HCT116 (cell line): ENCODE results near the gene PTPRF. TPM values are rescaled to one million over a fixed set of nuclear protein-coding genes. Genes with fewer than 3 reads are reported as not detected.

Source experiments
- ATAC-seq: fragments of 200-7000 bp; cut with Tn5 transposase; 2 replicates; pipeline ENCODE4 v1.9.1; 2020; ENCODE audit warnings: mild to moderate bottlenecking, moderate library complexity
- BruUV-seq: library from RNA; stranded (reverse); fragments of 400-500 nt; replicated peaks from 2 replicates; lab custom pipeline; 2021; lab: Mats Ljungman, UMichigan
- CTCF ChIA-PET: fragments of 300-600 bp; sonication (Branson Sonifier 250); formaldehyde crosslinking; loops from one replicate; lab custom pipeline; 2021; ENCODE audit warnings: antibody characterized with exemption; lab: Charles Lee
- POLR2A ChIA-PET: fragments of 300-600, 350-600 bp; sonication (Branson Sonifier 250); formaldehyde crosslinking; loops from one replicate; lab custom pipeline; 2021; ENCODE audit warnings: antibody characterized with exemption; lab: Charles Lee
- RAD21 ChIA-PET, 2 experiments: fragments of 300-600 bp; sonication (Branson Sonifier 250); formaldehyde crosslinking; loops; one replicate each; lab custom pipeline; 2023; ENCODE audit warnings: low total read pairs in 2 of 2; ENCODE audit not compliant: uncharacterized antibody in 2 of 2, unreplicated experiment in 2 of 2, low non-redundant PET in 1 of 2; lab: Charles Lee
- DNase-seq: peaks from one replicate; pipeline ENCODE4 v3.0.0-alpha.2; 2010; ENCODE audit warnings: low read depth, low spot score
- H2AFZ ChIP-seq: fragments of 200-600 bp; shearing (Covaris generic), sonication (generic); 2 replicates; pipeline ENCODE4 v1.6.1; 2017; ENCODE audit warnings: low read depth, mixed run types, mixed read lengths, antibody characterized with exemption, low read length; ENCODE audit not compliant: poor library complexity, severe bottlenecking
- H3K27ac ChIP-seq: 2 replicates; pipeline ENCODE4 v1.5.1; 2012; ENCODE audit warnings: low read depth, low read length
- H3K27me3 ChIP-seq: fragments of 200-600 bp; sonication (generic); 2 replicates; pipeline ENCODE4 v1.6.1; 2016; ENCODE audit warnings: mixed run types, low read length, mixed read lengths; ENCODE audit not compliant: insufficient read depth
- H3K36me3 ChIP-seq, 2 experiments: fragments of 200-500 bp in 1 of 2; fragments of 200-600 bp in 1 of 2; sonication (Bioruptor generic) in 1 of 2; sonication (generic) in 1 of 2; 2 replicates each; pipeline versions ENCODE4 v1.5.1 to v1.6.1; 2014 to 2016; ENCODE audit warnings: low read length in 2 of 2, inconsistent platforms in 1 of 2, mixed read lengths in 1 of 2, mixed run types in 1 of 2; ENCODE audit not compliant: insufficient read depth in 2 of 2, control insufficient read depth in 1 of 2
- H3K4me1 ChIP-seq, 2 experiments: fragments of 200-600 bp in 1 of 2; sonication (generic) in 1 of 2; 2 replicates each; pipeline versions ENCODE4 v1.5.1 to v1.6.1; 2012 to 2017; ENCODE audit warnings: low read length in 2 of 2, inconsistent platforms in 1 of 2, mild to moderate bottlenecking in 1 of 2, mixed read lengths in 1 of 2, mixed run types in 1 of 2, moderate library complexity in 1 of 2; ENCODE audit not compliant: insufficient read depth in 2 of 2, control insufficient read depth in 1 of 2
- H3K4me2 ChIP-seq: fragments of 200-600 bp; sonication (generic); 2 replicates; pipeline ENCODE4 v1.6.1; 2017; ENCODE audit warnings: mixed run types, low read length, mixed read lengths
- H3K4me3 ChIP-seq, 2 experiments: fragments of 200-600 bp in 1 of 2; sonication (generic) in 1 of 2; replicated peaks in 1 of 2; 2 replicates each; pipeline ENCODE4 v1.5.1; 2011 to 2016; ENCODE audit warnings: low read length in 2 of 2, control low read depth in 1 of 2, low read depth in 1 of 2, mild to moderate bottlenecking in 1 of 2, mixed read lengths in 1 of 2, mixed run types in 1 of 2
- H3K79me2 ChIP-seq: fragments of 200-600 bp; sonication (generic); 2 replicates; pipeline ENCODE4 v1.6.1; 2017; ENCODE audit warnings: mild to moderate bottlenecking, mixed run types, low read length, moderate library complexity, mixed read lengths; ENCODE audit not compliant: insufficient read depth
- H3K9ac ChIP-seq: fragments of 200-600 bp; sonication (generic); 2 replicates; pipeline ENCODE4 v1.6.1; 2016; ENCODE audit warnings: low read length, mixed read lengths
- H3K9me2 ChIP-seq: fragments of 200-600 bp; sonication (generic), shearing (Covaris generic); 2 replicates; pipeline ENCODE4 v1.6.1; 2017; ENCODE audit warnings: mixed run types, mild to moderate bottlenecking, moderate library complexity; ENCODE audit not compliant: insufficient read depth
- H3K9me3 ChIP-seq, 2 experiments: fragments of 200-500 bp in 1 of 2; fragments of 200-600 bp in 1 of 2; sonication (Bioruptor generic) in 1 of 2; sonication (generic) in 1 of 2; 2 replicates each; pipeline ENCODE4 v1.6.1; 2014 to 2017; ENCODE audit warnings: low read length in 2 of 2, mixed read lengths in 2 of 2, inconsistent platforms in 1 of 2, low read depth in 1 of 2, mild to moderate bottlenecking in 1 of 2, mixed run types in 1 of 2, moderate library complexity in 1 of 2; ENCODE audit not compliant: control insufficient read depth in 1 of 2, insufficient read depth in 1 of 2
- H4K20me1 ChIP-seq: fragments of 200-600 bp; sonication (generic), shearing (Covaris generic); 2 replicates; pipeline ENCODE4 v1.6.1; 2017; ENCODE audit warnings: mixed run types, mild to moderate bottlenecking, moderate library complexity; ENCODE audit not compliant: insufficient read depth
- CEBPB ChIP-seq: IDR thresholded peaks from 2 replicates; pipeline ENCODE4 v1.6.1; 2012; ENCODE audit warnings: low read depth
- EGR1 ChIP-seq: IDR thresholded peaks from 2 replicates; pipeline ENCODE4 v1.6.1; 2012; ENCODE audit warnings: low read depth
- ELF1 ChIP-seq: IDR thresholded peaks from 2 replicates; pipeline ENCODE4 v1.6.1; 2012; ENCODE audit warnings: low read depth, borderline replicate concordance
- EZH2 ChIP-seq: fragments of 200-600 bp; sonication (generic); IDR thresholded peaks from 2 replicates; pipeline ENCODE4 v1.6.1; 2017; ENCODE audit warnings: antibody characterized with exemption, mixed run types
- EZH2phosphoT487 ChIP-seq: fragments of 200-600 bp; IDR thresholded peaks from 2 replicates; pipeline ENCODE4 v1.6.1; 2018; ENCODE audit warnings: antibody characterized with exemption, borderline replicate concordance
- FOSL1 ChIP-seq: IDR thresholded peaks from 2 replicates; pipeline ENCODE4 v1.6.1; 2012; ENCODE audit warnings: low read depth
- JUND ChIP-seq: IDR thresholded peaks from 2 replicates; pipeline ENCODE4 v1.6.1; 2012
- POLR2A ChIP-seq: IDR thresholded peaks from 2 replicates; pipeline ENCODE4 v1.7.0; 2011; ENCODE audit warnings: borderline replicate concordance; ENCODE audit not compliant: insufficient read depth, insufficient read length; ENCODE audit errors: extremely low read depth
- POLR2AphosphoS5 ChIP-seq: IDR thresholded peaks from 2 replicates; pipeline ENCODE4 v1.6.1; 2011; ENCODE audit warnings: mild to moderate bottlenecking, low read depth, low read length, moderate library complexity
- RAD21 ChIP-seq: IDR thresholded peaks from 2 replicates; pipeline ENCODE4 v1.6.1; 2012; ENCODE audit warnings: low read depth, mild to moderate bottlenecking
- SIN3A ChIP-seq: IDR thresholded peaks from 2 replicates; pipeline ENCODE4 v1.6.1; 2012; ENCODE audit warnings: low read depth
- SP1 ChIP-seq: IDR thresholded peaks from 2 replicates; pipeline ENCODE4 v1.6.1; 2012; ENCODE audit warnings: low read depth
- SRF ChIP-seq: IDR thresholded peaks from 2 replicates; pipeline ENCODE4 v1.6.1; 2012; ENCODE audit warnings: low read depth
- TCF7L2 ChIP-seq: IDR thresholded peaks from 2 replicates; pipeline ENCODE4 v1.7.0; 2011; ENCODE audit warnings: borderline replicate concordance, inconsistent platforms; ENCODE audit not compliant: insufficient read depth, insufficient read length; ENCODE audit errors: extremely low read depth
- ZFX ChIP-seq: fragments of 450-650 bp; IDR thresholded peaks from 2 replicates; pipeline ENCODE4 v1.6.1; 2017
- ZNF274 ChIP-seq: fragments of 200-500 bp; sonication (Bioruptor generic); IDR thresholded peaks from 2 replicates; pipeline ENCODE4 v1.6.1; 2014; ENCODE audit warnings: mild to moderate bottlenecking, low read depth, low read length, inconsistent platforms
- intact Hi-C: fragments of 100-400 bp; cut with micrococcal nuclease; formaldehyde crosslinking; loops from 2 replicates; pipeline ENCODE4 v1.10.0; 2022
- total RNA-seq: library from RNA; stranded (reverse); gene quantifications from one replicate; pipeline ENCODE4 v1.2.1, GENCODE V29; 2021; ENCODE audit not compliant: unreplicated experiment
- TF ChIP-seq, protein P1 (sequence below): IDR thresholded peaks from 2 replicates; pipeline ENCODE4 v1.6.1; 2012
- TF ChIP-seq, protein P2 (sequence below): IDR thresholded peaks from 2 replicates; pipeline ENCODE4 v1.6.1; 2011; ENCODE audit warnings: mild to moderate bottlenecking, low read length, moderate library complexity; ENCODE audit not compliant: insufficient replicate concordance; ENCODE audit errors: extremely low read depth
- TF ChIP-seq, protein P3 (sequence below), 3 experiments: fragments of 200-600 bp in 1 of 3; sonication (generic) in 1 of 3; IDR thresholded peaks in 2 of 3; conservative IDR thresholded peaks in 1 of 3; 2 replicates each; pipeline ENCODE4 v1.5.1; 2012 to 2017; ENCODE audit warnings: low read depth in 2 of 3, low read length in 2 of 3, antibody characterized with exemption in 1 of 3, borderline replicate concordance in 1 of 3, control low read depth in 1 of 3, mild to moderate bottlenecking in 1 of 3, mixed read lengths in 1 of 3, mixed run types in 1 of 3, moderate library complexity in 1 of 3; ENCODE audit not compliant: insufficient read depth in 1 of 3

Gene PTPRF
- total RNA-seq, 1 experiment from 2014 or later = 224 TPM

DNA sequence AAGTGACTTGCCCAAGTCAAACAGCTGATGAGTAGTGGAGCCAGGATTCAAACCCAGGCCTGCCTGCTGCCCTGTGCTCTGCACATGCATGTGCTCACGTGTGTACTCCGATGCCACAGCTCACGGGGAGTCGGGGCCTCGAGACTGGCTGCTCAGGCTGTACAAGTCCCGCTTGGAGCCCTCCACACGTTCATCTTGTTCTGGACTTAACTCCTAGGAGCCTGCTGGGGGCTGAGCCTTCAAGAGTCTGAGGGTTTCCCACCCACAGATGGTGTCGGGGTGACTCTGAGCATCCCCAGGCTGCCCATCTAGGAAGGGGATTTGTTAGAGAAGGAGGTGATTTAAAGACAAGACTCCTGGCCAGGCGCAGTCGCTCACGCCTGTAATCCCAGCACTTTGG lies 83.5 kb downstream of the PTPRF start:
- no peak overlapping the region for H3K9ac ChIP-seq
- intact Hi-C loops = no loop called here
- no peak overlapping the region for H3K4me2 ChIP-seq
- ChIA-PET CTCF (no interaction called here), RAD21 (no interaction called here), POLR2A (no interaction called here)
- H3K79me2 ChIP-seq = no peaks in the 10 kb centered on the region
- H2AFZ ChIP-seq = no peak overlapping the region
- H3K36me3 ChIP-seq = peaks cover 37 to 53% of the 10 kb centered on the region in 2 experiments
- TF ChIP-seq ELF1 (no peak), EZH2phosphoT487 (no peak), JUND (no peak), FOSL1 (no peak), SIN3A (no peak), ZFX (no peak), POLR2AphosphoS5 (no peak), CEBPB (no peak), SP1 (no peak), TCF7L2 (no peak), EZH2 (no peak), EGR1 (no peak), ZNF274 (no peak), SRF (no peak), RAD21 (no peak), POLR2A (no peak)
- TF ChIP-seq, protein P1, sequence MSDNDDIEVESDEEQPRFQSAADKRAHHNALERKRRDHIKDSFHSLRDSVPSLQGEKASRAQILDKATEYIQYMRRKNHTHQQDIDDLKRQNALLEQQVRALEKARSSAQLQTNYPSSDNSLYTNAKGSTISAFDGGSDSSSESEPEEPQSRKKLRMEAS = no peak
- TF ChIP-seq, protein P2, sequence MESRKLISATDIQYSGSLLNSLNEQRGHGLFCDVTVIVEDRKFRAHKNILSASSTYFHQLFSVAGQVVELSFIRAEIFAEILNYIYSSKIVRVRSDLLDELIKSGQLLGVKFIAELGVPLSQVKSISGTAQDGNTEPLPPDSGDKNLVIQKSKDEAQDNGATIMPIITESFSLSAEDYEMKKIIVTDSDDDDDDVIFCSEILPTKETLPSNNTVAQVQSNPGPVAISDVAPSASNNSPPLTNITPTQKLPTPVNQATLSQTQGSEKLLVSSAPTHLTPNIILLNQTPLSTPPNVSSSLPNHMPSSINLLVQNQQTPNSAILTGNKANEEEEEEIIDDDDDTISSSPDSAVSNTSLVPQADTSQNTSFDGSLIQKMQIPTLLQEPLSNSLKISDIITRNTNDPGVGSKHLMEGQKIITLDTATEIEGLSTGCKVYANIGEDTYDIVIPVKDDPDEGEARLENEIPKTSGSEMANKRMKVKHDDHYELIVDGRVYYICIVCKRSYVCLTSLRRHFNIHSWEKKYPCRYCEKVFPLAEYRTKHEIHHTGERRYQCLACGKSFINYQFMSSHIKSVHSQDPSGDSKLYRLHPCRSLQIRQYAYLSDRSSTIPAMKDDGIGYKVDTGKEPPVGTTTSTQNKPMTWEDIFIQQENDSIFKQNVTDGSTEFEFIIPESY = no peak
- TF ChIP-seq, protein P3, sequence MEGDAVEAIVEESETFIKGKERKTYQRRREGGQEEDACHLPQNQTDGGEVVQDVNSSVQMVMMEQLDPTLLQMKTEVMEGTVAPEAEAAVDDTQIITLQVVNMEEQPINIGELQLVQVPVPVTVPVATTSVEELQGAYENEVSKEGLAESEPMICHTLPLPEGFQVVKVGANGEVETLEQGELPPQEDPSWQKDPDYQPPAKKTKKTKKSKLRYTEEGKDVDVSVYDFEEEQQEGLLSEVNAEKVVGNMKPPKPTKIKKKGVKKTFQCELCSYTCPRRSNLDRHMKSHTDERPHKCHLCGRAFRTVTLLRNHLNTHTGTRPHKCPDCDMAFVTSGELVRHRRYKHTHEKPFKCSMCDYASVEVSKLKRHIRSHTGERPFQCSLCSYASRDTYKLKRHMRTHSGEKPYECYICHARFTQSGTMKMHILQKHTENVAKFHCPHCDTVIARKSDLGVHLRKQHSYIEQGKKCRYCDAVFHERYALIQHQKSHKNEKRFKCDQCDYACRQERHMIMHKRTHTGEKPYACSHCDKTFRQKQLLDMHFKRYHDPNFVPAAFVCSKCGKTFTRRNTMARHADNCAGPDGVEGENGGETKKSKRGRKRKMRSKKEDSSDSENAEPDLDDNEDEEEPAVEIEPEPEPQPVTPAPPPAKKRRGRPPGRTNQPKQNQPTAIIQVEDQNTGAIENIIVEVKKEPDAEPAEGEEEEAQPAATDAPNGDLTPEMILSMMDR (IDR thresholded peaks at IDR 0.05 in 2 of 3, conservative IDR thresholded peaks at IDR 0.05 in 1 of 3; ENCODE audit: borderline replicate concordance in 1 of 3, insufficient read depth in 1 of 3, low read depth in 2 of 3, low read length in 2 of 3) = no peak
- H3K9me3 ChIP-seq = no peaks in the 10 kb centered on the region
- H3K9me2 ChIP-seq = no peaks in the 10 kb centered on the region
- no peaks in the 10 kb centered on the region for H3K4me1 ChIP-seq
- BruUV-seq = no TSS peak
- ATAC-seq (no peak), DNase-seq (no peak)
- no peak overlapping the region for H3K27ac ChIP-seq
- no peaks in the 10 kb centered on the region for H3K27me3 ChIP-seq
- H3K4me3 ChIP-seq = no peak overlapping the region
- H4K20me1 ChIP-seq = no peaks in the 10 kb centered on the region
